Measurements from ENCODE around the gene B3GNT8.

DNA sequence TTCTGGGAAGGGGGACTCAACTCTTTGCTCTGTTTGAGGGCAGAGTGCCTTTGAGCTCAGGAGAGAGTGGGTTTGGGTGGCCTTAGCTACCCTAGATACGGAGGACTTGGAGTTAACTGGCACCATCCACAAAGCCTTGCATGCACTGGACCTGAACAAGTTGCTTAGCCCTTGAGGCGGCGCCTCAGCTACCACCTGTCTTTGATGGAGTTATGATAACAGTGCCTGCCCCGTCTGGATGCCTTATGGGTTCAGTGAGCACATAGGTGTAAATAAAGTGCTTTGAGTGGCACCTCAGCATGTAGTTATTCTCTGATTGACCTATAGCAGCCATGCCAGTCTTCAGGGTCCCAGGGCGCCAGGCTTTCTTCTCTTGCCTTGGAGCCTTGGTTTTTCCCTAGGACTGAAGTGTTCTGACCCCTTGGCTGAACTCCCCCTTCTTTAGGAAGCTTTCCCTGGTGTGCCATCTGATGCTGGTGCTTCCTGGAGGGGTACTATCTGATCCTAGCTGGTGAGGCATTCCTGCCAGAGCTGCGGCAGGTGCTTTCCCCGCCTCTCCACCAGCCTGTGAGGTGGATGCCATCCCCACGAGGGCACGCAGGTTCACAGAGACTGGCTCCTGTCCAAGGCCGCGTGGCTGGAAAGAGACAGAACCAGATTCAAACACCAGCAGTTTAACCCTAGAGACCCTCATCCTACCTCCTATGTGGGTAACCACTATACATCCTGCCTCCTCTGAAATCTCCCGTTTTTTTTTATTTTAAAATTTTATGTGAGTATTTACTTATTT is 23.8 kb downstream of the B3GNT8 start:
- TF ChIP-seq EZH2 (IDR thresholded peaks at IDR 0.05) (no peak), EZH2phosphoT487 (IDR thresholded peaks at IDR 0.05) (no peak)
- TF ChIP-seq, protein P1, sequence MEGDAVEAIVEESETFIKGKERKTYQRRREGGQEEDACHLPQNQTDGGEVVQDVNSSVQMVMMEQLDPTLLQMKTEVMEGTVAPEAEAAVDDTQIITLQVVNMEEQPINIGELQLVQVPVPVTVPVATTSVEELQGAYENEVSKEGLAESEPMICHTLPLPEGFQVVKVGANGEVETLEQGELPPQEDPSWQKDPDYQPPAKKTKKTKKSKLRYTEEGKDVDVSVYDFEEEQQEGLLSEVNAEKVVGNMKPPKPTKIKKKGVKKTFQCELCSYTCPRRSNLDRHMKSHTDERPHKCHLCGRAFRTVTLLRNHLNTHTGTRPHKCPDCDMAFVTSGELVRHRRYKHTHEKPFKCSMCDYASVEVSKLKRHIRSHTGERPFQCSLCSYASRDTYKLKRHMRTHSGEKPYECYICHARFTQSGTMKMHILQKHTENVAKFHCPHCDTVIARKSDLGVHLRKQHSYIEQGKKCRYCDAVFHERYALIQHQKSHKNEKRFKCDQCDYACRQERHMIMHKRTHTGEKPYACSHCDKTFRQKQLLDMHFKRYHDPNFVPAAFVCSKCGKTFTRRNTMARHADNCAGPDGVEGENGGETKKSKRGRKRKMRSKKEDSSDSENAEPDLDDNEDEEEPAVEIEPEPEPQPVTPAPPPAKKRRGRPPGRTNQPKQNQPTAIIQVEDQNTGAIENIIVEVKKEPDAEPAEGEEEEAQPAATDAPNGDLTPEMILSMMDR (IDR thresholded peaks at IDR 0.05), result no peak

All from neural progenitor cell (in vitro differentiated cells).